Osteocyte (in vitro differentiated cells): Measurements from ENCODE around the gene COL23A1. TPM values are rescaled to one million over a fixed set of nuclear protein-coding genes. Genes with fewer than 3 reads are reported as not detected.

ENCODE experiments used
- DNase-seq: peaks from one replicate; pipeline ENCODE4 v3.0.0; 2021; ENCODE audit warnings: mixed read lengths; ENCODE audit not compliant: unreplicated experiment; ENCODE audit errors: extremely low spot score
- H3K27ac Mint-ChIP-seq: one replicate; pipeline ENCODE4 v1.8.0; 2021; ENCODE audit warnings: mild to moderate bottlenecking, mixed read lengths; ENCODE audit not compliant: unreplicated experiment
- H3K27me3 Mint-ChIP-seq: one replicate; pipeline ENCODE4 v1.8.0; 2021; ENCODE audit warnings: mixed read lengths; ENCODE audit not compliant: unreplicated experiment
- H3K36me3 Mint-ChIP-seq: one replicate; pipeline ENCODE4 v1.8.0; 2021; ENCODE audit warnings: mixed read lengths; ENCODE audit not compliant: unreplicated experiment
- H3K4me1 Mint-ChIP-seq: one replicate; pipeline ENCODE4 v1.8.0; 2021; ENCODE audit warnings: mixed read lengths; ENCODE audit not compliant: unreplicated experiment
- H3K4me3 Mint-ChIP-seq: one replicate; pipeline ENCODE4 v1.8.0; 2021; ENCODE audit warnings: mild to moderate bottlenecking, moderate library complexity, mixed read lengths; ENCODE audit not compliant: unreplicated experiment
- H3K9me3 Mint-ChIP-seq: one replicate; pipeline ENCODE4 v1.8.0; 2021; ENCODE audit warnings: mixed read lengths; ENCODE audit not compliant: unreplicated experiment
- total RNA-seq: library from RNA; stranded (reverse); gene quantifications from 2 replicates; pipeline ENCODE4 v1.2.1, GENCODE V29; 2021
- TF ChIP-seq, protein P1 (sequence below): fragments of 200-600 bp; sonication (generic); IDR thresholded peaks from 2 replicates; pipeline ENCODE4 v1.5.0; 2021; ENCODE audit warnings: antibody characterized with exemption, mild to moderate bottlenecking, moderate library complexity

Gene COL23A1
- total RNA-seq, 1 donor from 2014 or later = not detected

DNA sequence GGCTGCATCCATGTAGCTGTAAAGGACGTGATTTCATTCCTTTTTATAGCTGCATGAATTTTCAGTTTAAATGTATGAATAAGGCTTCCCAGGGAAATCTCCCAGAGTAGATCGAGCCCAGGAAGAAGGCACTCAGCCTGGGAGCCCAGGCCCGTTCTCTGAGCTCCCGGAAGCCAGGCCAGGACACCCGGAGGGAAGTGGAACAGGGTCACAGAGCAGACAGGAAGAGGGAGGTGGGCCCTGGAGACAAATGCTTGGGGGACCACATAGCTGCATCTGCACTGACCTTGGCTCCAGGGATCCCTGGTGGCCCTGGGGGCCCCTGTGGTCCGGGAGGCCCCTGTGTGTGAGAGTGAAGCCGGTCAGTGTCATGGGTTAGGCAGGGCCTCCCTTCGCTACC, 337.9 kb downstream of the COL23A1 start:
- no peaks in the 10 kb centered on the region for H3K4me1 Mint-ChIP-seq
- H3K9me3 Mint-ChIP-seq = no peaks in the 10 kb centered on the region
- DNase-seq = no peak
- no peak overlapping the region for H3K4me3 Mint-ChIP-seq
- H3K27ac Mint-ChIP-seq = no peak overlapping the region
- H3K27me3 Mint-ChIP-seq = no peaks in the 10 kb centered on the region
- no peaks in the 10 kb centered on the region for H3K36me3 Mint-ChIP-seq
- TF ChIP-seq, protein P1, sequence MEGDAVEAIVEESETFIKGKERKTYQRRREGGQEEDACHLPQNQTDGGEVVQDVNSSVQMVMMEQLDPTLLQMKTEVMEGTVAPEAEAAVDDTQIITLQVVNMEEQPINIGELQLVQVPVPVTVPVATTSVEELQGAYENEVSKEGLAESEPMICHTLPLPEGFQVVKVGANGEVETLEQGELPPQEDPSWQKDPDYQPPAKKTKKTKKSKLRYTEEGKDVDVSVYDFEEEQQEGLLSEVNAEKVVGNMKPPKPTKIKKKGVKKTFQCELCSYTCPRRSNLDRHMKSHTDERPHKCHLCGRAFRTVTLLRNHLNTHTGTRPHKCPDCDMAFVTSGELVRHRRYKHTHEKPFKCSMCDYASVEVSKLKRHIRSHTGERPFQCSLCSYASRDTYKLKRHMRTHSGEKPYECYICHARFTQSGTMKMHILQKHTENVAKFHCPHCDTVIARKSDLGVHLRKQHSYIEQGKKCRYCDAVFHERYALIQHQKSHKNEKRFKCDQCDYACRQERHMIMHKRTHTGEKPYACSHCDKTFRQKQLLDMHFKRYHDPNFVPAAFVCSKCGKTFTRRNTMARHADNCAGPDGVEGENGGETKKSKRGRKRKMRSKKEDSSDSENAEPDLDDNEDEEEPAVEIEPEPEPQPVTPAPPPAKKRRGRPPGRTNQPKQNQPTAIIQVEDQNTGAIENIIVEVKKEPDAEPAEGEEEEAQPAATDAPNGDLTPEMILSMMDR = no peak

DNA sequence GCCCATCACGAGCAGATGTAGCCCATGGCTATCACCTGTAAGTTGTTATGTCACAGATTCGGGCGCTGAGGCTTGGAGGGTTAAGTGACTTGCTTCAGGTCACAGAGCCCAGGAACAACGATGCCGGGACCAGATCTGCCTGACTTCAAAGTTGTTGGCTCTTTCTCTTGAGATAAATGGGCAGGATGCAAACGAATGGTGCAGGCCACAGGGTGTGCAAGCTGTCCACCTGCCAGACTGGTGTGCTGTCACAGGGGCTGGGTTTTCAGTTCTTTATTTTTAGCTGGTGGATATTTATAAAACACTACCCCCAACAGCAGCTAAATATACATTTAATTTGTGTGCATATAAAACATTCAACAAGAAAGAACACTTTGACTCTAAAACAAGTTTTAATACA, 339.9 kb downstream of the COL23A1 start:
- Mint-ChIP-seq H3K4me3 (no peak overlapping the region), H3K27me3 (no peaks in the 10 kb centered on the region), H3K4me1 (no peaks in the 10 kb centered on the region), H3K36me3 (no peaks in the 10 kb centered on the region), H3K27ac (no peak overlapping the region), H3K9me3 (no peaks in the 10 kb centered on the region)
- TF ChIP-seq, protein P1 = no peak
- no peak for DNase-seq

DNA sequence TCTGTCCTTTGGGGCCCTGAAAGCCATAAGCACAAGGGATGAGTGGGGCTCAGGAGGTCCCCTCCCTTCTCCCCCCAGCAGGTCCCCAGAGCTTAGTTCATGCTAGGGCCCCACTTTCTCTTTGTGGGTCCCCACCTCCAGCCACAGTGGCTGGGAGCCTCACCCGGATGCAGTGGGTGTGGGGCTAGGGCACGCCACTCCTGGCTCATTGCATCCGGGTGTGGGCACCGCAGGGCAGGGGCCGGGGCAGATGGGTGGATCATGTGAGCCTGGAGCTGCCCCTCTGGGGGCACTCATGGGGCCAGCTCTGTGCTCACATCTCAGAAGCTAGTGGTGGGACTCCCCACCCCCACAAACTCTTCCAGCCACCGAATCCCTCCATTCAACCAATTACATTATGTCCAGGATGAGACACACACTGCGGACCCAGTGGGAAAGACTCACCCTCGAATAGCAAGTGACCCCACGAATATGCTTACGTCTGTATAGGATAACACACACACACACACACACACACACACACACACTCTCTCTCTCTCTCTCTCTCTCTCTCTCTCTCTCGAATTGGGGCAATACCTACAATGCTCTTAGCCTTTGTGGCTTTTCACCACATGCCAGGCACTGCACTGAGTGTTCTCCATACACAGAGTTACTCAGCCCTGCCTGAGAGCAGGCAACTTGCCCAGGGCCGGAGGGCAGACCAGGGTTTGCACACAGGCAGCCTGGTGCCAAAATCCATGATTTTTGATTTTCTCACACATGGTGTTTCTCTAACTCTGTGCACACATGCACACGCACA, 340.8 kb downstream of the COL23A1 start:
- TF ChIP-seq, protein P1 = no peak
- Mint-ChIP-seq H3K9me3 (no peaks in the 10 kb centered on the region), H3K4me3 (no peak overlapping the region), H3K27me3 (no peaks in the 10 kb centered on the region), H3K27ac (no peak overlapping the region), H3K4me1 (no peaks in the 10 kb centered on the region), H3K36me3 (no peaks in the 10 kb centered on the region)
- DNase-seq = no peak

DNA sequence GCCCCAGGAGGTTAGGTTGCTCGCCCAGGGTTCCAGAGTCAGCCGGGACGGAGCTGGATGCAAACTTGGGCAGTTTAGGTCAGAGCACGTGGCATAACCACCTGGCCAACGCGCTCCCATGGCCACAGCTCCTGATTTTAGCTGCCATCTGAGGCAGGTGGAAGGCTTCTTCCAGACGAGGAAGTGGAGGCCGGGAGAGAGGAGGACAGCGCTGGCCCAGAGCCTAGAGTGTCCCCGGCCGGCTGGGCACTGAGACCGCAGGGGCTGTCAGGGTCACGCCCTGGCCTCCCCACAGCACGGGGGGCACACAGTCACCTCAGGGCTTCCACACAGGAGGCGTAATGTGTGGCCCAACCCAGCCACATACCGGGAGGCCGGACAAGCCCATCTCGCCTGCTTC, 341.4 kb downstream of the COL23A1 start:
- Mint-ChIP-seq H3K4me1 (no peaks in the 10 kb centered on the region), H3K9me3 (no peaks in the 10 kb centered on the region), H3K27ac (no peak overlapping the region), H3K27me3 (no peaks in the 10 kb centered on the region), H3K4me3 (no peak overlapping the region), H3K36me3 (no peaks in the 10 kb centered on the region)
- TF ChIP-seq, protein P1 = no peak
- no peak for DNase-seq

DNA sequence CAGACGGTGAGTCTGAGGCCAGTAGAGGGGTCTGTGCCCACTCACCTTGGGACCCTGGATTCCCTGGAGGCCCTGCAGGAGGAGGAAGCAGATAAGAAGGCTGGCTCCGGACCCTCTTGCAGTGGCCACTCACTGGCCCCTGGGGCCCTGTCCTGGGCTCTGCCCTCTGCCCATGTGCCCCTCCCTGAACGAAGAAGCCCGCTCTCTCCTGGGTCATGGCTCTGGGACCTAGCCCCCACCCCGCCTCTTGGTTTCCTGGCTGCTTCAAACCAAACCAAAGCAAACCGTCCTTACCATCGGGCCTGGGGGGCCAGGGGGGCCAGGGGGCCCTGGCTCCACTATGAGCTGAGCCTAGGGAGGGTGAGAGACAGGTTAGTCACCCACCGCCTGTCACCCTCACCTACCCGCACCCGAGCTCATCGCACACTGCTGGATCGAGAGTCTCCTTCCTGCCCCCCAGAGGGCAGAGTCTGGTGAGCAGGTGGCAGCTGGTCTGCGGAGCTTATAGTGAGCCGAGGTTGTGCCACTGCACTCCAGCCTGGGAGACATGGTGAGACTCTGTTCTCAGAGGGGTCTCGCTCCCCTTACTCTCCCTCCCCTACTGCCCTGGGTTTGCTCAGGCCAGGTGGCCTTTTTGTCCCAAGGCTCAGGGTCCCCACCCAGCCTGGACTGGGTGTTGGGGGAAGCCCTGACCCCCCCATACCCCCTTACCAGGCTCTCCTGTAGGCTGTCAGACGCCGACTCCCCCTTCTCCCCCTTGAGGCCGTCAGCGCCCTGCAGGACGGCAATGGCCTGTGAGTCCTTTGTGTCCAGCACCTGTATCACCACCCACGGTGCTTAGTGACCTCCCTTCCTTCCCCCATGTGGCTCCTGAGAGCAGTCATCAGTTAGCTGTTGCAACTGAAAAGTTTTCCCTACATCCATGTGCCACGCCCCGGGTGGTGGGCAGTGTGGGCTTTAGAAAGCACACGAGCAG, 342.4 kb downstream of the COL23A1 start:
- TF ChIP-seq, protein P1 = no peak
- H3K4me1 Mint-ChIP-seq = no peaks in the 10 kb centered on the region
- no peak for DNase-seq

More for the DNA sequence above, 342.4 kb downstream of the COL23A1 start:
- Mint-ChIP-seq H3K9me3 (no peaks in the 10 kb centered on the region), H3K27ac (no peak overlapping the region), H3K36me3 (no peaks in the 10 kb centered on the region), H3K4me3 (no peak overlapping the region), H3K27me3 (no peaks in the 10 kb centered on the region)
